Activated naive CD8-positive, alpha-beta T cell treated with anti-CD3 and anti-CD28 coated beads, Interleukin-2, amount 10 ng/mL, durations not matched to agents 7 days and 5 days (primary cell): ENCODE measurements around the gene TEAD1. TPM values are rescaled to one million over a fixed set of nuclear protein-coding genes. Genes with fewer than 3 reads are reported as not detected.

ENCODE experiments used
- ATAC-seq: fragments of 150-1000 bp; cut with Tn5 transposase; one replicate; pipeline ENCODE4 v1.10.0; 2021; ENCODE audit warnings: low read depth, moderate library complexity
- POLR2A ChIA-PET: fragments of 350-600 bp; sonication (Branson Sonifier 250); formaldehyde crosslinking; loops from one replicate; lab custom pipeline; 2021; ENCODE audit warnings: antibody characterized with exemption; lab: Charles Lee
- DNase-seq: peaks from one replicate; pipeline ENCODE4 v3.0.0; 2021
- H3K27ac Mint-ChIP-seq: one replicate; pipeline ENCODE4 v1.8.0; 2022; ENCODE audit warnings: mild to moderate bottlenecking, mixed read lengths
- H3K27me3 Mint-ChIP-seq: one replicate; pipeline ENCODE4 v1.8.0; 2022; ENCODE audit warnings: mild to moderate bottlenecking, moderate library complexity, mixed read lengths
- H3K36me3 Mint-ChIP-seq: one replicate; pipeline ENCODE4 v1.8.0; 2021; ENCODE audit warnings: mild to moderate bottlenecking, mixed read lengths
- H3K4me1 Mint-ChIP-seq: one replicate; pipeline ENCODE4 v1.8.0; 2021; ENCODE audit warnings: mixed read lengths
- H3K4me3 Mint-ChIP-seq: one replicate; pipeline ENCODE4 v1.8.0; 2022; ENCODE audit warnings: mild to moderate bottlenecking, moderate library complexity, mixed read lengths
- H3K9me3 Mint-ChIP-seq: one replicate; pipeline ENCODE4 v1.8.0; 2021; ENCODE audit warnings: mixed read lengths
- total RNA-seq, 2 experiments: library from RNA; stranded (reverse); gene quantifications; one replicate each; pipeline ENCODE4 v1.2.3, GENCODE V29; 2021

The TEAD1 gene
- total RNA-seq, 2 experiments from 2014 or later = not detected

- no peaks in the 10 kb centered on the region for H3K36me3 Mint-ChIP-seq
- H3K27ac Mint-ChIP-seq = no peak overlapping the region
- POLR2A ChIA-PET = no interaction called here
- no peaks in the 10 kb centered on the region for H3K9me3 Mint-ChIP-seq
- ATAC-seq (no peak), DNase-seq (no peak)
- peaks cover 13% of the 10 kb centered on the region for H3K4me1 Mint-ChIP-seq
- H3K27me3 Mint-ChIP-seq = peaks cover 36% of the 10 kb centered on the region
- H3K4me3 Mint-ChIP-seq = no peak overlapping the region
Observed at GRCh38 chr11:12841946-12842630, 167.9 kb downstream of the TEAD1 start.

GRCh38 chr11:12842933-12843636 is 168.9 kb downstream of the TEAD1 start:
- POLR2A ChIA-PET = no interaction called here
- H3K9me3 Mint-ChIP-seq = no peaks in the 10 kb centered on the region
- H3K27ac Mint-ChIP-seq = no peak overlapping the region
- no peak for DNase-seq
- peaks cover 13% of the 10 kb centered on the region for H3K4me1 Mint-ChIP-seq
- no peak overlapping the region for H3K4me3 Mint-ChIP-seq
- H3K36me3 Mint-ChIP-seq = no peaks in the 10 kb centered on the region
- H3K27me3 Mint-ChIP-seq = peaks cover 36% of the 10 kb centered on the region
- ATAC-seq = no peak

- DNase-seq = no peak
- POLR2A ChIA-PET = no interaction called here
- H3K27ac Mint-ChIP-seq = no peak overlapping the region
- peaks cover 9% of the 10 kb centered on the region for H3K4me1 Mint-ChIP-seq
- ATAC-seq = no peak
- peaks cover 41% of the 10 kb centered on the region for H3K27me3 Mint-ChIP-seq
- H3K4me3 Mint-ChIP-seq = no peak overlapping the region
- H3K9me3 Mint-ChIP-seq = no peaks in the 10 kb centered on the region
- no peaks in the 10 kb centered on the region for H3K36me3 Mint-ChIP-seq
Observed at GRCh38 chr11:12845163-12845562, 170.9 kb downstream of the TEAD1 start.

GRCh38 chr11:12845739-12846358 is 171.6 kb downstream of the TEAD1 start:
- H3K27me3 Mint-ChIP-seq = peaks cover 42% of the 10 kb centered on the region

GRCh38 chr11:12846786-12847615 is 172.8 kb downstream of the TEAD1 start:
- Mint-ChIP-seq H3K9me3 (no peaks in the 10 kb centered on the region), H3K27me3 (peaks cover 40% of the 10 kb centered on the region), H3K27ac (no peak overlapping the region), H3K4me3 (no peak overlapping the region), H3K36me3 (no peaks in the 10 kb centered on the region), H3K4me1 (peaks cover 14% of the 10 kb centered on the region)
- DNase-seq (no peak), ATAC-seq (no peak)
- POLR2A ChIA-PET = no interaction called here

More at GRCh38 chr11:12845739-12846358, 171.6 kb downstream of the TEAD1 start:
- ATAC-seq = no peak
- Mint-ChIP-seq H3K4me3 (no peak overlapping the region), H3K4me1 (peaks cover 9% of the 10 kb centered on the region), H3K9me3 (no peaks in the 10 kb centered on the region), H3K27ac (no peak overlapping the region), H3K36me3 (no peaks in the 10 kb centered on the region)
- POLR2A ChIA-PET = no interaction called here
- no peak for DNase-seq

GRCh38 chr11:12848413-12848812 is 174.2 kb downstream of the TEAD1 start:
- ATAC-seq (no peak), DNase-seq (no peak)
- H3K9me3 Mint-ChIP-seq = no peaks in the 10 kb centered on the region
- no peaks in the 10 kb centered on the region for H3K36me3 Mint-ChIP-seq
- no peak overlapping the region for H3K4me3 Mint-ChIP-seq
- H3K4me1 Mint-ChIP-seq = peaks cover 7% of the 10 kb centered on the region
- no peak overlapping the region for H3K27ac Mint-ChIP-seq
- H3K27me3 Mint-ChIP-seq = peaks cover 31% of the 10 kb centered on the region
- POLR2A ChIA-PET = no interaction called here

- ATAC-seq (no peak), DNase-seq (no peak)
- no peaks in the 10 kb centered on the region for H3K36me3 Mint-ChIP-seq
- no peak overlapping the region for H3K27ac Mint-ChIP-seq
- H3K4me1 Mint-ChIP-seq = peaks cover 7% of the 10 kb centered on the region
- no peaks in the 10 kb centered on the region for H3K9me3 Mint-ChIP-seq
- peaks cover 26% of the 10 kb centered on the region for H3K27me3 Mint-ChIP-seq
- H3K4me3 Mint-ChIP-seq = no peak overlapping the region
- POLR2A ChIA-PET = no interaction called here
Observed at GRCh38 chr11:12853325-12853651, 179.1 kb downstream of the TEAD1 start.

GRCh38 chr11:12853652-12854296 is 179.6 kb downstream of the TEAD1 start:
- Mint-ChIP-seq H3K27ac (no peak overlapping the region), H3K9me3 (no peaks in the 10 kb centered on the region), H3K27me3 (peaks cover 26% of the 10 kb centered on the region), H3K4me3 (no peak overlapping the region), H3K4me1 (peaks cover 7% of the 10 kb centered on the region), H3K36me3 (no peaks in the 10 kb centered on the region)
- POLR2A ChIA-PET = no interaction called here
- no peak for DNase-seq
- ATAC-seq = no peak

GRCh38 chr11:12854297-12854661 is 180.1 kb downstream of the TEAD1 start:
- POLR2A ChIA-PET = no interaction called here
- Mint-ChIP-seq H3K4me1 (peaks cover 7% of the 10 kb centered on the region), H3K27me3 (peaks cover 25% of the 10 kb centered on the region)

GRCh38 chr11:12854829-12855228 is 180.6 kb downstream of the TEAD1 start:
- DNase-seq (no peak), ATAC-seq (no peak)
- Mint-ChIP-seq H3K4me3 (no peak overlapping the region), H3K36me3 (no peaks in the 10 kb centered on the region), H3K27ac (no peak overlapping the region), H3K27me3 (peaks cover 25% of the 10 kb centered on the region), H3K9me3 (no peaks in the 10 kb centered on the region), H3K4me1 (peaks cover 7% of the 10 kb centered on the region)
- POLR2A ChIA-PET = no interaction called here

More at GRCh38 chr11:12854297-12854661, 180.1 kb downstream of the TEAD1 start:
- ATAC-seq = no peak
- Mint-ChIP-seq H3K9me3 (no peaks in the 10 kb centered on the region), H3K4me3 (no peak overlapping the region), H3K36me3 (no peaks in the 10 kb centered on the region), H3K27ac (no peak overlapping the region)
- no peak for DNase-seq

- POLR2A ChIA-PET = no interaction called here
- no peak overlapping the region for H3K4me3 Mint-ChIP-seq
- H3K9me3 Mint-ChIP-seq = no peaks in the 10 kb centered on the region
- no peaks in the 10 kb centered on the region for H3K36me3 Mint-ChIP-seq
- DNase-seq (no peak), ATAC-seq (no peak)
- peaks cover 31% of the 10 kb centered on the region for H3K27me3 Mint-ChIP-seq
- H3K4me1 Mint-ChIP-seq = peaks cover 7% of the 10 kb centered on the region
- no peak overlapping the region for H3K27ac Mint-ChIP-seq
Observed at GRCh38 chr11:12856338-12856737, 182.1 kb downstream of the TEAD1 start.

GRCh38 chr11:12857572-12857971 is 183.4 kb downstream of the TEAD1 start:
- no peaks in the 10 kb centered on the region for H3K9me3 Mint-ChIP-seq
- H3K27ac Mint-ChIP-seq = no peak overlapping the region
- H3K4me1 Mint-ChIP-seq = no peaks in the 10 kb centered on the region
- no peak overlapping the region for H3K4me3 Mint-ChIP-seq
- no peak for ATAC-seq
- peaks cover 34% of the 10 kb centered on the region for H3K27me3 Mint-ChIP-seq
- POLR2A ChIA-PET = interaction anchor here (0.6 kb wide), 1 partner anchor 301 kb away, joined by 3 read pairs; no protein-coding TSS in a partner anchor
- H3K36me3 Mint-ChIP-seq = no peaks in the 10 kb centered on the region
- no peak for DNase-seq
